HEK293 (cell line): Measurements from ENCODE around the gene STX16.

Experiments used
- CTCF ChIA-PET: fragments of 350-600 bp; formaldehyde crosslinking; extraction: SDS; loops from one replicate; lab custom pipeline; 2021; ENCODE audit warnings: antibody characterized with exemption; lab: Yijun Ruan, JAX
- POLR2A ChIA-PET: fragments of 300-600 bp; formaldehyde crosslinking; extraction: SDS; loops from one replicate; lab custom pipeline; 2020; ENCODE audit warnings: antibody characterized with exemption, inconsistent platforms; lab: Yijun Ruan, JAX
- H3K27ac ChIP-seq: fragments of 200-500 bp; sonication (Bioruptor generic); 2 replicates; pipeline ENCODE4 v1.5.1; 2014; ENCODE audit warnings: low read depth, low read length, control low read depth, inconsistent platforms; ENCODE audit errors: extremely low read depth
- H3K36me3 ChIP-seq, 2 experiments: fragments of 200-500 bp in 1 of 2; sonication (Bioruptor generic) in 1 of 2; 1 replicate in 1 of 2; 2 replicates in 1 of 2; pipeline ENCODE4 v1.5.1; 2014 to 2017; ENCODE audit warnings: inconsistent platforms in 2 of 2, low read length in 2 of 2; ENCODE audit not compliant: control insufficient read depth in 2 of 2, insufficient read depth in 1 of 2
- H3K4me1 ChIP-seq: fragments of 200-500 bp; sonication (Bioruptor generic); 2 replicates; pipeline ENCODE4 v1.5.1; 2014; ENCODE audit warnings: mild to moderate bottlenecking, low read length, inconsistent platforms; ENCODE audit not compliant: control insufficient read depth, insufficient read depth
- H3K4me3 ChIP-seq: 2 replicates; pipeline ENCODE4 v1.5.1; 2011; ENCODE audit warnings: low read depth, mild to moderate bottlenecking, control low read depth, low read length, moderate library complexity
- H3K9me3 ChIP-seq: fragments of 200-500 bp; sonication (Bioruptor generic); 2 replicates; pipeline ENCODE4 v1.5.1; 2014; ENCODE audit warnings: low read depth, low read length, inconsistent platforms; ENCODE audit not compliant: control insufficient read depth, insufficient read depth
- EGR2 ChIP-seq: fragments of 450-650 bp; formaldehyde crosslinking; IDR thresholded peaks from 2 replicates; pipeline ENCODE4 v1.5.1; 2016; ENCODE audit warnings: low read depth, missing biosample characterization, missing genetic modification characterization
- GLIS2 ChIP-seq: fragments of 450-650 bp; formaldehyde crosslinking; IDR thresholded peaks from 2 replicates; pipeline ENCODE4 v1.5.1; 2016; ENCODE audit warnings: missing biosample characterization, missing genetic modification characterization
- RBAK ChIP-seq: fragments of 450-650 bp; formaldehyde crosslinking; IDR thresholded peaks from 2 replicates; pipeline ENCODE4 v1.5.1; 2016; ENCODE audit warnings: missing biosample characterization, missing genetic modification characterization
- ZFHX2 ChIP-seq: fragments of 450-650 bp; formaldehyde crosslinking; conservative IDR thresholded peaks from 2 replicates; pipeline ENCODE4 v1.5.1; 2016; ENCODE audit warnings: missing biosample characterization, missing genetic modification characterization
- ZNF155 ChIP-seq: fragments of 450-650 bp; formaldehyde crosslinking; IDR thresholded peaks from 2 replicates; pipeline ENCODE4 v1.5.1; 2016; ENCODE audit warnings: missing biosample characterization, missing genetic modification characterization
- ZNF335 ChIP-seq: fragments of 450-650 bp; formaldehyde crosslinking; conservative IDR thresholded peaks from 2 replicates; pipeline ENCODE4 v1.5.1; 2016; ENCODE audit warnings: missing biosample characterization, missing genetic modification characterization
- ZNF626 ChIP-seq: fragments of 450-650 bp; sonication (Bioruptor Pico); formaldehyde crosslinking; IDR thresholded peaks from 2 replicates; pipeline ENCODE4 v1.5.1; 2018; ENCODE audit warnings: missing biosample characterization, missing genetic modification characterization, inconsistent platforms
- ZNF707 ChIP-seq: fragments of 450-650 bp; formaldehyde crosslinking; IDR thresholded peaks from 2 replicates; pipeline ENCODE4 v1.5.1; 2016; ENCODE audit warnings: missing biosample characterization, missing genetic modification characterization
- TF ChIP-seq, protein P1 (sequence below): fragments of 450-650 bp; formaldehyde crosslinking; IDR thresholded peaks from 2 replicates; pipeline ENCODE4 v1.5.1; 2016; ENCODE audit warnings: missing biosample characterization, missing genetic modification characterization, borderline replicate concordance
- TF ChIP-seq, protein P2 (sequence below): fragments of 450-650 bp; formaldehyde crosslinking; IDR thresholded peaks from 2 replicates; pipeline ENCODE4 v1.5.1; 2017; ENCODE audit warnings: missing biosample characterization, missing genetic modification characterization
- TF ChIP-seq, protein P3 (sequence below): fragments of 450-650 bp; formaldehyde crosslinking; IDR thresholded peaks from 2 replicates; pipeline ENCODE4 v1.5.1; 2016; ENCODE audit warnings: missing biosample characterization, missing genetic modification characterization
- TF ChIP-seq, protein P4 (sequence below): fragments of 450-650 bp; formaldehyde crosslinking; IDR thresholded peaks from 2 replicates; pipeline ENCODE4 v1.5.1; 2016; ENCODE audit warnings: missing biosample characterization, missing genetic modification characterization

Gene STX16

DNA sequence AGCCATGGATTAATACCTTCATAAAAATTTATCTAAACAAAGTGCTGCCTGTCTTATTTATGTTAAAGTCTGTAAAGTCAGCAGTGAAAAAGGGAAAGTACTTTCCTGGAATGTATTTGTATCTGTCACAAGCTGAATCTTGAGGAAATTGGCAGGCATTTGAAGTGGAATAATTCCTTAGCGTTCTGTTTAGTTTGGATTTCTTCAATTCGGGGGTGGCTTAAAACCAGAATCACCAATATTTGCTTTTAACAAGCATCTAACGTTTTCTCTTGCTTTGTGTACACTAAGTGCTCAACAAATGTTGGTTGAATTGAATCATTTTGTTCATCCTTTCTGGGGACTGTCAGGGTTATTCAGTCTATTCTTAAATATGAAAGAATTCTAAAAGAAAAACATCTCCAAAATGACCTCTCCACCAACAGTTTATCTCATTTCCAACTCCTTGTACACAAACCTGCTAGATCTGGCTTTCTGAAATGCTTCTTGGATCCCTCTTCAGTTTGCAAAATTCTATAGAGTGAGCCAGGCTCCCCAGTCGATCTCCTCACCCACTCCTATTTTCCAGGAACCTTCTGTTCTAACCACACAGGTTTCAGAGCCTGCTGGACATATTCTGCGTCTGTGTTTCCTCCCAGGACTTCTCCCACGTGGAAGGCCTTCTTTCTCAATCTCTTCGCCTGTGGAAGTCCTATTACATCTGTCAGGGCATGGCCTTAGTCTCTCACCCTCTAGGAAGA, 39.5 kb downstream of the STX16 start:
- TF ChIP-seq, protein P1, sequence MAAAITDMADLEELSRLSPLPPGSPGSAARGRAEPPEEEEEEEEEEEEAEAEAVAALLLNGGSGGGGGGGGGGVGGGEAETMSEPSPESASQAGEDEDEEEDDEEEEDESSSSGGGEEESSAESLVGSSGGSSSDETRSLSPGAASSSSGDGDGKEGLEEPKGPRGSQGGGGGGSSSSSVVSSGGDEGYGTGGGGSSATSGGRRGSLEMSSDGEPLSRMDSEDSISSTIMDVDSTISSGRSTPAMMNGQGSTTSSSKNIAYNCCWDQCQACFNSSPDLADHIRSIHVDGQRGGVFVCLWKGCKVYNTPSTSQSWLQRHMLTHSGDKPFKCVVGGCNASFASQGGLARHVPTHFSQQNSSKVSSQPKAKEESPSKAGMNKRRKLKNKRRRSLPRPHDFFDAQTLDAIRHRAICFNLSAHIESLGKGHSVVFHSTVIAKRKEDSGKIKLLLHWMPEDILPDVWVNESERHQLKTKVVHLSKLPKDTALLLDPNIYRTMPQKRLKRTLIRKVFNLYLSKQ (tag by site-specific recombination), result no peak
- TF ChIP-seq, protein P2, sequence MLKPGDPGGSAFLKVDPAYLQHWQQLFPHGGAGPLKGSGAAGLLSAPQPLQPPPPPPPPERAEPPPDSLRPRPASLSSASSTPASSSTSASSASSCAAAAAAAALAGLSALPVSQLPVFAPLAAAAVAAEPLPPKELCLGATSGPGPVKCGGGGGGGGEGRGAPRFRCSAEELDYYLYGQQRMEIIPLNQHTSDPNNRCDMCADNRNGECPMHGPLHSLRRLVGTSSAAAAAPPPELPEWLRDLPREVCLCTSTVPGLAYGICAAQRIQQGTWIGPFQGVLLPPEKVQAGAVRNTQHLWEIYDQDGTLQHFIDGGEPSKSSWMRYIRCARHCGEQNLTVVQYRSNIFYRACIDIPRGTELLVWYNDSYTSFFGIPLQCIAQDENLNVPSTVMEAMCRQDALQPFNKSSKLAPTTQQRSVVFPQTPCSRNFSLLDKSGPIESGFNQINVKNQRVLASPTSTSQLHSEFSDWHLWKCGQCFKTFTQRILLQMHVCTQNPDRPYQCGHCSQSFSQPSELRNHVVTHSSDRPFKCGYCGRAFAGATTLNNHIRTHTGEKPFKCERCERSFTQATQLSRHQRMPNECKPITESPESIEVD (tag by site-specific recombination), result 0 out of 2 replicates have a peak, but pooled peaks have one; percentile 5
- Histone ChIP-seq H3K4me1 (no peaks in the 10 kb centered on the region), H3K27ac (no peak overlapping the region), H3K9me3 (no peaks in the 10 kb centered on the region), H3K4me3 (no peak overlapping the region), H3K36me3 (peaks cover 0 to 12% of the 10 kb centered on the region in 2 experiments; a peak in 2 of 3 replicates)
- CTCF ChIA-PET, result no interaction called here
- POLR2A ChIA-PET, result interaction anchor here (0.6 kb wide), 1 partner anchor 8 kb away, joined by 4 read pairs; no protein-coding TSS in a partner anchor

DNA sequence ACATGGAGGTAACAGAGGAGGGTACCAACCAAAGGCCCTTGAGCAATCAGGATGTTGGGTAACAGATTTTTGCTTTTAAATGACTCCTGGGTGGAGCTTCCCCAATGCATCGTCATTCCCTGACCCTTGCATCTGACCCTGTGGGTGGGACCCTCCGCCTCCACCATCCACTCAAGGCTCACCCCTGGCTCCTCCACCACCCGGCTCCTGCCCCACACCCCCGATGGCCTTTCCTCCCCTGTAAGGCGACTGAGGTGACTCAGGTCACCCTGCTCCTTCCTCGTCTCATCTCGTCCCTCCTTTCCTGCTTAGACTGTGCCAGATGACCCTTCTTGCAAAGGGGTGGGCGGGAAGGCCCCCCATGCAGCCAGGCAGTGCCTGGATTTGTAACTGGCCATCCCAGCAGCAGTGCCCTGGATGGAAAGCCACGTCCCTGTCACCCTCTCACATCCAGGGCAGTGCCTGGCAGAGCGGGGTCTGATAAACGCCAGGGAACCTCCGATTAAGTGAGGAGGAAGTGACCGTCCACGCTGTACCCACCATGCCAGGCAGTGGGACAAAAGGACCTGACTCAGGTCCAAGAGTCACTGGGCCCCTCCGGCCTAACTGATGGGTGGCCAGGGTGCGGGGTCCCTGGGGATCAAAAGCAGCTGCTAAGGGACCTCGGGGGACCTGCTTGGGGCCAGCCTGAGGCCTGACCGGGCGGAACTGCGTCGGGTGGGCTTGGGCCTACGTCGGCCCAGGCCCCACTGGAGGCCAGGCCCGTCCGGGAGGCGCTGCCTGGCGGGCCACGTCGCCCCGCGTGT, 40.9 kb downstream of the STX16 start:
- POLR2A ChIA-PET, result no interaction called here
- Histone ChIP-seq H3K27ac (no peak overlapping the region), H3K4me1 (no peaks in the 10 kb centered on the region), H3K4me3 (no peak overlapping the region), H3K36me3 (peaks cover 0 to 22% of the 10 kb centered on the region in 2 experiments; a peak in 2 of 3 replicates), H3K9me3 (no peaks in the 10 kb centered on the region)
- 0 out of 2 replicates have a peak, but pooled peaks have one; percentile 26 for TF ChIP-seq ZNF335
- TF ChIP-seq ZNF626, result no peak
- TF ChIP-seq, protein P3, sequence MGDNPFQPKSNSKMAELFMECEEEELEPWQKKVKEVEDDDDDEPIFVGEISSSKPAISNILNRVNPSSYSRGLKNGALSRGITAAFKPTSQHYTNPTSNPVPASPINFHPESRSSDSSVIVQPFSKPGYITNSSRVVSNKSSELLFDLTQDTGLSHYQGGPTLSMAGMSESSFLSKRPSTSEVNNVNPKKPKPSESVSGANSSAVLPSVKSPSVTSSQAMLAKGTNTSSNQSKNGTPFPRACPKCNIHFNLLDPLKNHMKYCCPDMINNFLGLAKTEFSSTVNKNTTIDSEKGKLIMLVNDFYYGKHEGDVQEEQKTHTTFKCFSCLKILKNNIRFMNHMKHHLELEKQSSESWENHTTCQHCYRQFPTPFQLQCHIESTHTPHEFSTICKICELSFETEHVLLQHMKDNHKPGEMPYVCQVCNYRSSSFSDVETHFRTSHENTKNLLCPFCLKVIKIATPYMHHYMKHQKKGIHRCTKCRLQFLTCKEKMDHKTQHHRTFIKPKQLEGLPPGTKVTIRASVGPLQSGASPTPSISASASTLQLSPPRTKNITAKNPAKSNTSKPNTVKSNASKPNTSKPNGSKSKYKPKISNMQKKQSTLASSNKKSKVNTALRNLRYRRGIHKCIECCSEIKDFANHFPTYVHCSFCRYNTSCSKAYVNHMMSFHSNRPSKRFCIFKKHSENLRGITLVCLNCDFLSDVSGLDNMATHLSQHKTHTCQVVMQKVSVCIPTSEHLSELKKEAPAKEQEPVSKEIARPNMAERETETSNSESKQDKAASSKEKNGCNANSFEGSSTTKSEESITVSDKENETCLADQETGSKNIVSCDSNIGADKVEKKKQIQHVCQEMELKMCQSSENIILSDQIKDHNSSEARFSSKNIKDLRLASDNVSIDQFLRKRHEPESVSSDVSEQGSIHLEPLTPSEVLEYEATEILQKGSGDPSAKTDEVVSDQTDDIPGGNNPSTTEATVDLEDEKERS (tag by site-specific recombination), result no peak
- TF ChIP-seq GLIS2, result peak; percentile 32
- TF ChIP-seq, protein P4, sequence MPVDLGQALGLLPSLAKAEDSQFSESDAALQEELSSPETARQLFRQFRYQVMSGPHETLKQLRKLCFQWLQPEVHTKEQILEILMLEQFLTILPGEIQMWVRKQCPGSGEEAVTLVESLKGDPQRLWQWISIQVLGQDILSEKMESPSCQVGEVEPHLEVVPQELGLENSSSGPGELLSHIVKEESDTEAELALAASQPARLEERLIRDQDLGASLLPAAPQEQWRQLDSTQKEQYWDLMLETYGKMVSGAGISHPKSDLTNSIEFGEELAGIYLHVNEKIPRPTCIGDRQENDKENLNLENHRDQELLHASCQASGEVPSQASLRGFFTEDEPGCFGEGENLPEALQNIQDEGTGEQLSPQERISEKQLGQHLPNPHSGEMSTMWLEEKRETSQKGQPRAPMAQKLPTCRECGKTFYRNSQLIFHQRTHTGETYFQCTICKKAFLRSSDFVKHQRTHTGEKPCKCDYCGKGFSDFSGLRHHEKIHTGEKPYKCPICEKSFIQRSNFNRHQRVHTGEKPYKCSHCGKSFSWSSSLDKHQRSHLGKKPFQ (tag by site-specific recombination), result no peak
- TF ChIP-seq ZNF155, result no peak
- no peak for TF ChIP-seq ZNF707 (tag by site-specific recombination)
- no peak for TF ChIP-seq RBAK
- TF ChIP-seq EGR2 (tag by site-specific recombination), result 0 out of 2 replicates have a peak, but pooled peaks have one; percentile 56
- TF ChIP-seq ZFHX2 (tag by site-specific recombination), result peak; percentile 43
- CTCF ChIA-PET, result interaction anchor here (0.5 kb wide), 1 partner anchor 146 kb away, joined by 3 read pairs; no protein-coding TSS in a partner anchor
